GM12875 (cell line): ENCODE results near the gene TMSB15C.

Experiments used
- H3K4me3 ChIP-seq: one replicate; pipeline ENCODE4 v1.5.1; 2011; ENCODE audit warnings: low read depth, low read length, control low read depth
- CTCF ChIP-seq: IDR thresholded peaks from 2 replicates; pipeline ENCODE4 v1.5.1; 2011; ENCODE audit warnings: low read depth, mild to moderate bottlenecking, control low read depth, inconsistent platforms, low read length, moderate library complexity, borderline replicate concordance; ENCODE audit not compliant: insufficient read depth

Gene TMSB15C

GRCh38 chrX:104039689-104040505, 36.1 kb downstream of the TMSB15C start, which contains the start of gene H2BW2:
TSS of gene H2BW2 (plus strand) at chrX:104039956. CDS start at chrX:104039995, 39 bp downstream.
- TF ChIP-seq CTCF = no peak
- no peak within 1 kb of the TSS for H3K4me3 ChIP-seq
